ENCODE results near the gene SSR1.

The SSR1 gene

GRCh38 chr6:7236306-7237209, 76.4 kb downstream of the SSR1 start:
- no peak for DNase-seq

DNA sequence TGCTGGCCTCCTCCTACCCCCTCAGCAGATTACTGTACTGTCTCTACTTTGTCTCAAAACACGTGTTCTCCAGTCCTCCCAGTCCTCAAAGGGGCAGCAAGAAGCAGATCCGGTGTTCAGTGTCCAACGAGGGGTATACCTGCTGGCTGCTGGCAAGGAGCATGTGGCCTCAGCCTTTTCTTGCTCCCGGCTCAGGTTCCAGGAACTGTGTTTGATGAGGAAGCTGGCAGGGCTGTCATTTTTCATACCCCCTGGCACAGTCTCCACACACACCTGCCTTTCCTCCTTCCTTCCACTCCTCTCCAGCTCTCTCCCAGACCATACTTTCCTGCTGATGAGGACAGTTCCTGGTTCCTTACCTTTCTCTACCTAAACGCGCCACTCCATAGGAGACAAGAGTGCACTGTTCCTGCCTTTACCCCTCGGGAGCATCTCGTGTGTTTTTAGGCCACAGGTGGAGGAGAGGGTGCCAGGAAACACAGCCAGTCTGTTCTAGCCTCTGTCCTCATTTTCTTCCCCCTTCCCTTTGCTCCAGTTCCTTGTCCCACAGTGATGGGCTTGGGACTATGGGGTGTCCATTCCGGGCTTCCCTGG, 77.2 kb downstream of the SSR1 start:
- no peak for DNase-seq

DNA sequence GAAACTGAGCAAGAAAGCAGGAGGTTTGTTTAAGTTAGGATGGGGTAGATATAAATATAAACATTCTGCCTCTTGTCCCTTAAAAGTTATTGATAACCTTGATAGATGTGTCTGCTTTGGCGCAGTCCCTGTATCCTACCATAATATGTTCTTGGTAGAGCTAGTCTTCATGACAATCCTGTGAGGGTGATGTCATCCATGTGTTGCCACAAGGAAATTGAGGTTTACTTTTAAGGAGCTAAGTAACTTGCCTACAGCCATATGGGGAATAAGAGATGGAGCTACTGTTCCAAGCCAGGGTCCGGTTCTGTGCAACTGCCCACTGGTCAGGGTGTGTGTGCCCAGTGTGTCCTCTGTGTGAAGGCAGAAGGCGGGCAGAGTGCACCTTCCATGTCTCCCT, 78.5 kb downstream of the SSR1 start:
- no peak for DNase-seq

DNA sequence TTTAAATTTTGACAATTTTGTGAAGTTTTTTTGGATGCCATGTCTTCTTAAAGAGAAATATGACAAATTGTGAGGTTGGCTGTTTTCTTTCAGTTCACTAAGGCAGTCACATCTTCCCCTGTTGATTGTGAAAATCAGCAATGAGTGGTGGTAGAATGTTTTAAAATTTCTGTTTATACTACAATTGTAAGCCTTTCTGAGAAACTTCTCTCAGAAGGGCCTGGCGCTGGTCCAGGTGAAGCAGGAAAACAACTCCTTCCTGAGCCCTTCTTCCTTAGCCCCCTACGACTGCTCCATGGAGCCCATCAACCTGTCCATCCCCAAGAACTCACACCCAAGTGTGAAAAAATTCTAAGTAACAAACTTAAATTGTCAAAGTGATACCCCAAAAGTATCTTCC, 80.6 kb downstream of the SSR1 start:
- DNase-seq, result no peak

DNA sequence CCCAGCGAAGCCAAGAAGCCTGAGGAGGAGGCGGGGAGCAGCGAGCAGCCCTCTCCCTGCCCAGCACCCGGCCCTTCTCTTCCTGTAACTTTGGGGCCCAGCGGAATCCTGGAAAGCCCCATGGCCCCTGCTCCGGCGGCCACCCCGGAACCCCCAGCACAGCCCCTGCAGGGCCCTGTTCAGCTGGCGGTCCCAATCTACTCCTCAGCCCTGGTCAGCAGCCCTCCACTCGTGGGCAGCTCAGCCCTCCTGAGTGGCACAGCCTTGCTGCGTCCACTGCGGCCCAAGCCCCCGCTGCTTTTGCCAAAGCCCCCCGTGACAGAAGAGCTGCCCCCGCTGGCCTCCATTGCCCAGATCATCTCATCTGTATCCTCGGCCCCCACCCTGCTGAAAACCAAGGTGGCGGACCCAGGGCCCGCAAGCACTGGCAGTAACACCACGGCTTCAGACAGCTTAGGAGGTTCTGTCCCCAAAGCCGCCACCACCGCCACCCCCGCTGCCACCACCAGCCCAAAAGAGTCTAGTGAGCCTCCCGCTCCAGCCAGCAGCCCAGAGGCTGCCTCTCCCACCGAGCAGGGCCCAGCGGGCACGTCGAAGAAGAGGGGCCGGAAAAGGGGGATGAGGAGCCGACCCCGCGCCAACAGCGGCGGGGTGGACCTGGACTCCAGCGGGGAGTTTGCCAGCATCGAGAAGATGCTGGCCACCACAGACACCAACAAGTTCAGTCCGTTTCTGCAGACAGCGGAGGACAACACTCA, 81.9 kb downstream of the SSR1 start:
- no peak for DNase-seq

- no peak for DNase-seq
Measured at GRCh38 chr6:7230327-7230691, 82.7 kb downstream of the SSR1 start.

DNA sequence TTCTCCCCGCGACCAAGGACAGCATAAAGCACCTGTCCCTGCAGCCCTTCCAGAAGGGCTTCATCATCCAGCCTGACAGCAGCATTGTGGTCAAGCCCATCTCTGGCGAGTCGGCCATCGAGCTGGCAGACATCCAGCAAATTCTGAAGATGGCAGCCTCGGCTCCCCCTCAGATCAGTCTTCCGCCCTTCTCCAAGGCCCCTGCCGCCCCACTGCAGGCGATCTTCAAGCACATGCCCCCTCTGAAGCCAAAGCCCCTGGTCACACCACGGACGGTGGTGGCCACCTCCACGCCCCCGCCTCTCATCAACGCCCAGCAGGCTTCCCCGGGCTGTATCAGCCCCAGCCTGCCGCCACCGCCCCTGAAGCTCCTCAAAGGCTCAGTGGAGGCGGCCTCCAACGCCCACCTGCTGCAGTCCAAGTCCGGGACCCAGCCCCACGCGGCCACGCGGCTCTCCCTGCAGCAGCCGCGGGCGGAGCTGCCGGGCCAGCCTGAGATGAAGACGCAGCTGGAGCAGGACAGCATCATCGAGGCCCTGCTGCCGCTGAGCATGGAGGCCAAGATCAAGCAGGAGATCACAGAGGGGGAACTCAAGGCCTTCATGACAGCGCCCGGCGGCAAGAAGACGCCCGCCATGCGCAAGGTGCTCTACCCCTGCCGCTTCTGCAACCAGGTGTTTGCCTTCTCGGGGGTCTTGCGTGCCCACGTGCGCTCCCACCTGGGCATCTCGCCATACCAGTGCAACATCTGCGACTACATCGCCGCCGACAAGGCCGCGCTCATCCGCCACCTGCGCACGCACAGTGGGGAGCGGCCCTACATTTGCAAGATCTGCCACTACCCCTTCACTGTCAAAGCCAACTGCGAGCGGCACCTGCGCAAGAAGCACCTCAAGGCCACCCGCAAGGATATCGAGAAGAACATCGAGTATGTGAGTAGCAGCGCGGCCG, 83.3 kb downstream of the SSR1 start:
- no peak for DNase-seq

GRCh38 chr6:7228662-7229375, 84.2 kb downstream of the SSR1 start:
- DNase-seq, result no peak

- DNase-seq, result no peak
Measured at GRCh38 chr6:7224731-7225130, 88.3 kb downstream of the SSR1 start.

DNA sequence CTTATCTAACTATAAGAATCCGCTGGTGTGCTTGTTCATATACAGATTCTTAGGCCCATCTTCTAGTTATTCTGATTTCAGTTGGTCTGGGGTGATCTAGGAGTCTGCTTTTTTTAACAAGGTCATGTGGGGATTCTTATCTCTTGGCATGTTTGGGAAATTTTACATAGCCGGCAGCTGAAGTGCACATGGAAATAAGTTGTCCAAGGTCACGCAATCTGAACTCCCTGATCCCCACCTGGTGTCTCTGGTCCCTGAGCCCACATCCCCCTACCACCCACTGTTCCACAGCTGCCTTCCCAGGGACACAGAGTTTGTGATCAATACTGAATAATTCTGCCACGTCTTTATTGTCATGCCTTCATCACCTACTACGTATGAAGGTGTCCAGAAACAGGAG, 90.8 kb downstream of the SSR1 start:
- DNase-seq, result no peak

GRCh38 chr6:7219310-7219709, 93.7 kb downstream of the SSR1 start:
- DNase-seq, result no peak

DNA sequence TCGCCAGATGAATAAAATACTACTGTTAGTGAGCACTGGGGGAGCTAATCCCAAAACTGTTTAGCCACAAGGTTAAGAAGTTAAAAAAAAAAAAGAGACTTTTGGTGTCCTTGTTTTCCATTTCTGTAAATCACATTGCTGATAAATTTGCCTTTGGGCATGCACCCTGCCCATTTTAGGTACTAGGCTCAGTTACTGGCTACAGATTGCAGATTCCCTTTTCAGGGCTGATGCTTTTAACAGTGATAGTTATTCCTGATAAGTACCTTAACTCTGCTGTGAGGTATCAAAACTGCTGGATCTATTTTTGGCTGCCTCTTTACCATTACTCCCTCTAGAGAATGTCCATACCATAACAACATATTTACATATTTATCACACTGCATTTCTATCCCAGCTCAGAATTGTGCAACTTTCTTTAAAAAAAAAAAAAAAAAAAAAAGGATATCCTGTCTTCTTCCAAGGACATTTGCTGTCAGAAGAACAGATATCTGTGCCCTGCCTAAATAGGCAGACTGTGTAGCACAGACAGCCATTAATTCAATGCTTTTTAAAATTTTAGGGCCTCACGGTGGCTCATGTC, 94.5 kb downstream of the SSR1 start:
- no peak for DNase-seq

All from NCI-H510A (cell line).